ENCODE results near the gene CNR2.

- TF ChIP-seq RARB (CRISPR knock-in tag; IDR thresholded peaks at IDR 0.05) (no peak), TSHZ2 (CRISPR knock-in tag; IDR thresholded peaks at IDR 0.05) (no peak), CREB5 (CRISPR knock-in tag; IDR thresholded peaks at IDR 0.05; ENCODE audit: low read depth) (no peak), BACH2 (CRISPR knock-in tag; IDR thresholded peaks at IDR 0.05; ENCODE audit: borderline replicate concordance) (no peak), ZFP30 (CRISPR knock-in tag; IDR thresholded peaks at IDR 0.05) (no peak), ARNTL (CRISPR knock-in tag; IDR thresholded peaks at IDR 0.05; ENCODE audit: borderline replicate concordance, low read depth) (no peak), ZNF565 (CRISPR knock-in tag; conservative IDR thresholded peaks at IDR 0.05; ENCODE audit: low read depth) (no peak), PPARA (CRISPR knock-in tag; IDR thresholded peaks at IDR 0.05; ENCODE audit: borderline replicate concordance) (no peak), ZNF8 (CRISPR knock-in tag; IDR thresholded peaks at IDR 0.05) (no peak)
Measured at GRCh38 chr1:23910144-23910543, 3.0 kb downstream of the CNR2 start.

All from SK-N-SH treated with all-trans-retinoic acid at 6 μM for 48 hours (cell line).